Stimulated activated CD4-positive, alpha-beta T cell treated with anti-CD3 and anti-CD28 coated beads, TNF-alpha, amount 100 ng/mL, for 24 hours (primary cell): ENCODE data around the gene WFDC1.

ENCODE experiments used
- DNase-seq, 3 experiments: peaks; one replicate each; pipeline ENCODE4 v3.0.0-alpha.2; 2020; ENCODE audit warnings: low read depth in 3 of 3

Gene WFDC1

GRCh38 chr16:84294531-84295142 is at the start of gene WFDC1:
Gene WFDC1 (plus strand): TSS chr16:84294878. CDS start chr16:84294972, 94 bp downstream.
- DNase-seq = no peak

- no peak for DNase-seq
These were observed 48.6 kb upstream of the WFDC1 start for GRCh38 chr16:84245956-84246678.

- no peak for DNase-seq
These were observed 48.0 kb upstream of the WFDC1 start for GRCh38 chr16:84246679-84247077.

- DNase-seq = no peak
These were observed 47.3 kb upstream of the WFDC1 start for GRCh38 chr16:84247331-84247730.

DNA sequence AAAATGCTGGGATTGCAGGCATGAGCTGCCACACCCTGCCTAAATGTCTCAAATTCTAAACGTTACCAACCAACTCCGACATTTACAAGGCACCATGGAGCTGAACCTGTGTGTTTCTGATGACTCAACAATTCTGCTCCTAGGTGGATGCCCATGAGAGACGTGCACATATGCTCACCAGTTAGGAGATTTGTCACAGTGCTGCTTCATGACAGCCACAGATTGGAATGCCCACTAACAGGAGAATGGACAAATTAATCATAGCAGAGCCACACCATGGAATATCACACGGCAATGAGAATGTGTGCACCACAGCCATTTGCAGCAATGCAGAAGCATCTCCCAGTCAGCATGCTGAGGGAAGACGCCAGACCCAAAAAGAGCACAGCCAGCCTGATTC is 46.8 kb upstream of the WFDC1 start:
- DNase-seq = no peak

GRCh38 chr16:84252184-84252583 is 42.5 kb upstream of the WFDC1 start:
- DNase-seq = no peak

- DNase-seq = no peak
These were observed 41.5 kb upstream of the WFDC1 start for GRCh38 chr16:84253173-84253572.

- DNase-seq = no peak
These were observed 40.6 kb upstream of the WFDC1 start for GRCh38 chr16:84254062-84254461.

- no peak for DNase-seq
These were observed 39.4 kb upstream of the WFDC1 start for GRCh38 chr16:84255050-84255810.

- DNase-seq = no peak
These were observed 36.4 kb upstream of the WFDC1 start for GRCh38 chr16:84258266-84258665.

DNA sequence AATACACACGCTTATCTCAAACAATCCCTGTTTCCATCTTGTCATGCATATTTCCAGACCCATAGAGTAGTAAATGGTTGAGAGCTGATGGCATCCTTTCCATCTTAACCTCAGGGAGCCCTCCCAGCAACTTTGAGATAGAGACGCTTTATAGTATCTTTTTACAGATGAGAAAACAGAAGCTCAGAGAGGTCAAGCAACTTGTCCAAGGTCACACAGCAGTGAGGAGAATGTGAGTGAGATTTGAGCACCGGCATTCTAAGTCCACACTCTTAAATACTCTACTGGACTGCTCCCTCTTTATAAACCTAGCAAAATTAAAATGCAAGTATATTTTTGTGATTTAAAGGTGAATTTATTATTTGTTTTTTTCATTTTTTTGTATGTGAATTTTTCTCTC is 35.0 kb upstream of the WFDC1 start:
- DNase-seq = no peak

GRCh38 chr16:84260766-84261554 is 33.7 kb upstream of the WFDC1 start:
- DNase-seq = no peak

DNA sequence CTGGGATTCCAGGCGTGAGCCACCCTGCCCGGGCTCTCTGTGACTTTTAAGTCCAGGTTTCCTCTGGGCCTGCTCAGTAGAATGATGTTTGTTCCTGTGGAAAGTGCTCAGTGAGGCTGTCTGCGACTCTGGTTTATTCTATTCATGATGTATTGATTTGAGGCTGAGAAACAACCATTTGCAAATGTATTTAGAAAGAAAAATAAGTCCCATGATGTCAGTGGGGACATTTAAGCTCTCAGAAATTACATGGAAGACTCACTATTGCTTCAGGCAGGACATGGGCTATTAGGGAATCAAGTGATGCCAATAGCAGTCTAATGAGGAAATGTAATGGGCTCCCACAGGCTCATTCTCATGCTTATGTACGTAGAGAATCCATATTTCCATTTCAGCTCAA is 32.6 kb upstream of the WFDC1 start:
- DNase-seq = no peak

- no peak for DNase-seq
These were observed 31.7 kb upstream of the WFDC1 start for GRCh38 chr16:84262939-84263338.

GRCh38 chr16:84266451-84266850 is 28.2 kb upstream of the WFDC1 start:
- DNase-seq = peak in 1 of 3 experiments; percentile 15

DNA sequence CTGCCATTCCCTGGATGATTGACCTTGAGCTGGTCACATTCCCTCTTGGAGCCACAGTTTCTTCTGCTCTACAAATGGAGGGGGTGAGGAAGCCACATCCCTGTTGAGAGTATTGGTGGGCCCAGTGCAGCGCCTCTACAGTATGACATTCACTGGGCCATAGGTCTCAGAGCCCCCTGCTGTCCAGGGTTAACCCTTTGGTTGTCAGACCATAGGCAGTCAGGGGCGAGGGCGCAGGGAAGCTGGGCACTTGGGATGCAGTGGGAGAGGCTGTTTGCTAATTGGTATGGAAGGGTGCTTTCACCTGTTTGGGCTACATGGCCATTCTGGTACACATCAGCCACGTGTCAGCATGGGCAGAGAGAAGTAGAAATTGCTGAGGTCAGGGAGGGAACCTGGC is 27.3 kb upstream of the WFDC1 start:
- DNase-seq = no peak

DNA sequence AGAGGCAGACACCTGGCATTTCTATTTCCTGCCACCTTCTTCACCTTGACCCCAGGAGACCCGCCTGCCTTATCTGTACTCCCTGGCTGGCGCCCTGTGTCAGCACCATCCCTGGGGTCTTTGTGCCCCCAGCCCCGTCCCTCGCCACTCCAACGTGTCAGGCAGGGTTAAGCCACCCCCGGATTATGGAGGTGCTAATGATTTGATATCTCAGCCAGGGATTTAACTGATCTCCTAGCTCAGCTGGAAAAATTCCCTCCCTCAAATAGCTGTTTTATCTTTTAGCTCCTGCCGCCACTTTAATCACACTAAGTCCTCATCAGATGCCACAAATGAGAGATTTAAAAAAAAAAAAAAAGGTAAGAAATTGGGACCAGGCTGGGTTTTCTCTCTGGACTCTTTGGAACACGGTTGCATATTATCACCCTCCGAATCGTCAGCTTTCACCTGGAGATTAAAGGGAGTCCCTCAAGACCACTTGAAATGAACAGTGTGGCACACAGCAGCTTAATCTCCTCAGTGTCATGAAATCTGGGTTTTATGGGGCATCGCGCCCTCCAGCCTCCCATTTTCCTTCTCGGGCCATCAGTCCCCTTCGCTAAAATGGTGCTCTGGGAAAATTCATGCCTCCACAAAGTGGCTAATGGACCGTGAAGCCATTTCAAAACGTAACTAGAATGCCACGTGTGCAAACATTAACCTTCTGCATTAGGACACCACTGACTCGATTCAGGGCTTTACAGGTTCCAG is 26.2 kb upstream of the WFDC1 start:
- no peak for DNase-seq

DNA sequence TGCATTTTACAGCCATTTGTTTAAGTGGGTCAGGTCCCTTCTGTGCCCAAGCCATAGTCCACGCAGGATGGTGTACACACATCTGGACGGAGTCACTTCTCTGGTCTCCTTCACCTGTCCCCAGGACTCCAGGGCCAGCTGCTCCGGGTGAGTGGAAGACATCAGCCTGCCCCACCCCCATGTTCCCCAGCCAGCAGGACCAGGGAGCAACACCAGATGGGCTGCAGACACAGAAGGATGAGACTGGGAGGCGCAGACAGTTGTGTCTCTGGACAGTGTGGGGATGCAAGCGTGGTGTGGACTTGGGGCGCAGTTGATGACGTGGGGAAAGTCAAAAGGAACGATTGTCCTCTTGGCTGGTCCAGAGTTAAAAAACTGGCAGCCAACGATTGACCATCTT is 24.6 kb upstream of the WFDC1 start:
- DNase-seq = no peak

DNA sequence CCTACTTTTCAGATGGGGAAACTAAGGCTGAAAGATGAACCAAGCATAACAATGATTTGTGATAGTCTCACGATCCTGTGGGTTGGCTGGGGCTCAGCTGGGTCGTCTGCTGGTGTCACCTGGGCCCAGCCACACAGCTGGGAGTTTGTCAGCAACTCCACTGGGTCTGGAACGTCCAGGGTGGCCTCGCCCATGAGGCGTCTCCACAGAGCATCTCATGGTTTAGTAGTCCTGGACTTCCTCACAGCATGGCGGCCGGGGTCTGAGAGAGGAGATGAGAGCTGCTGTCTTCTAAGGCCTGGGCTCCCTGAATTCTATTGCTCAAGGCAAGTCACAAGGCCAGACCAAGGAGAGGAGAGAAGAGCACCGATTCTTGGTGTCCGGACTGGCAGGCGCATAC is 24.1 kb upstream of the WFDC1 start:
- no peak for DNase-seq

DNA sequence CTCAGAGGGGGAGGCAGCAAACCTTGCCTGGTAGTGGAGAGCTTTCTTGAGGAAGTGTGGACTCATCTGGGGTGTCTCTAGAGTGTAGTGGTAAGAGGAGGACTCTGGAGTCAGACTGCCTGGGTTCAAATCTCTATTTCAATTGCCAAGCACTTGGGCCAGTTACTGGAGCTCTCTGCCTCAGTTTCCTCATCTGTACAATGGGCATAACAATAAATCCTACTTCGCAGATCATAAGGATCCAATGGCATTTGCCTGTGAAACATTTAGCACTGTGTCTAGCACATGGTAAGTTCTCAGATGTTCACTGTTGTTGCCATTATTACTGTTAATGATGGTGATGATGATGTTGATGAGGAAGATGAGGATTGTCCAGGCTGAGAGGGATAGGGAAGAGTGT is 23.6 kb upstream of the WFDC1 start:
- no peak for DNase-seq

- no peak for DNase-seq
These were observed 22.8 kb upstream of the WFDC1 start for GRCh38 chr16:84271866-84272265.
